Skeletal muscle tissue (tissue), 4 donors: ENCODE data around the gene EXOSC7. TPM values are rescaled to one million over a fixed set of nuclear protein-coding genes. Genes with fewer than 3 reads are reported as not detected.

Experiments
- H3K27ac ChIP-seq: one replicate; pipeline ENCODE4 v1.7.0; 2013; ENCODE audit warnings: mild to moderate bottlenecking, low read depth, low read length, inconsistent platforms
- H3K27me3 ChIP-seq, 3 donors: one replicate each; pipeline ENCODE4 v1.7.0; 2013; ENCODE audit warnings: low read length in 3 of 3; ENCODE audit not compliant: control insufficient read depth in 3 of 3, insufficient read depth in 3 of 3
- H3K36me3 ChIP-seq, 3 donors: one replicate each; pipeline ENCODE4 v1.7.0; 2013; ENCODE audit warnings: low read length in 3 of 3; ENCODE audit not compliant: control insufficient read depth in 3 of 3, insufficient read depth in 3 of 3
- H3K4me1 ChIP-seq, 3 donors: one replicate each; pipeline ENCODE4 v1.7.0; 2013; ENCODE audit warnings: low read length in 3 of 3, mild to moderate bottlenecking in 3 of 3; ENCODE audit not compliant: control insufficient read depth in 3 of 3, insufficient read depth in 3 of 3
- H3K4me3 ChIP-seq, 3 donors: one replicate each; pipeline ENCODE4 v1.7.0; 2013; ENCODE audit warnings: low read length in 3 of 3
- H3K9ac ChIP-seq, 3 donors: one replicate each; pipeline ENCODE4 v1.7.0; 2013; ENCODE audit warnings: low read length in 3 of 3, mild to moderate bottlenecking in 3 of 3, moderate library complexity in 2 of 3, low read depth in 1 of 3
- H3K9me3 ChIP-seq, 3 donors: one replicate each; pipeline ENCODE4 v1.7.0; 2013; ENCODE audit warnings: low read length in 3 of 3; ENCODE audit not compliant: control insufficient read depth in 3 of 3
- total RNA-seq: library from RNA; depleted of rRNA; stranded (reverse); fragments of >200 nt; gene quantifications from one replicate; pipeline ENCODE4 v1.2.3, GENCODE V29; 2014
- donor health status: Osteomylitis.

EXOSC7 gene
- total RNA-seq, 1 donor from 2014 or later: 36.0 TPM

GRCh38 chr3:45012577-45012976 is 36.5 kb downstream of the EXOSC7 start:
- peak overlapping the region in 1 of 3 donors; percentile 63 for H3K9ac ChIP-seq
- peaks cover 39 to 51% (median 49%) of the 10 kb centered on the region in 3 donors for H3K4me1 ChIP-seq
- no peaks in the 10 kb centered on the region for H3K27me3 ChIP-seq
- peak overlapping the region; percentile 4 to 45 (median 23) for H3K4me3 ChIP-seq
- peak overlapping the region; percentile 76 for H3K27ac ChIP-seq
- no peaks in the 10 kb centered on the region for H3K9me3 ChIP-seq
- H3K36me3 ChIP-seq: peaks cover 3 to 17% (median 7%) of the 10 kb centered on the region in 3 donors

GRCh38 chr3:45016916-45017315 is 40.9 kb downstream of the EXOSC7 start:
- H3K9ac ChIP-seq: no peak overlapping the region
- H3K4me1 ChIP-seq: peaks cover 26 to 42% (median 28%) of the 10 kb centered on the region in 3 donors
- H3K27ac ChIP-seq: no peak overlapping the region

DNA sequence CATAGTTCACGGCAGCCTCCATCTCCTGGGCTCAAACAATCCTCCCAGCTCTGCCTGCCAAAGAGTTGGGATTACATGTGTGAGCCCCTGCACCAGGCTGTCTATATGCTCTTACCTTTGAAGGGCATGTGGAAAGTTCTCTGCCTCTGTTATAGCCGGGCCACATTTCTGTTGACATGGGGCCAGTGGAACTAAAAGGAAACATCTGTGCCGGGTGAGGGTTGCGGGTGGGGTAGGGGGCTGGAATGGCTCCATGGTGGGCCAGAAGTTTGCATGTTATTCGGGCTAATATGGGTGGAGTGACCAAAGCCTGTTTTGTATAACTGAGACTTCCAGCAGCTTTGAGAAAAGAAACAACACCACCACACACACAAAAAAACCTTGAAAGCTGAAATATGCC is 41.8 kb downstream of the EXOSC7 start:
- Histone ChIP-seq H3K9me3 (no peaks in the 10 kb centered on the region), H3K36me3 (peaks cover 0 to 3% (median 2%) of the 10 kb centered on the region in 3 donors), H3K27me3 (no peaks in the 10 kb centered on the region), H3K4me1 (peaks cover 17 to 34% (median 24%) of the 10 kb centered on the region in 3 donors), H3K4me3 (no peak overlapping the region), H3K9ac (no peak overlapping the region), H3K27ac (no peak overlapping the region)

More at GRCh38 chr3:45016916-45017315, 40.9 kb downstream of the EXOSC7 start:
- Histone ChIP-seq H3K36me3 (peaks cover 0 to 3% (median 2%) of the 10 kb centered on the region in 3 donors), H3K9me3 (no peaks in the 10 kb centered on the region), H3K27me3 (no peaks in the 10 kb centered on the region), H3K4me3 (no peak overlapping the region)

DNA sequence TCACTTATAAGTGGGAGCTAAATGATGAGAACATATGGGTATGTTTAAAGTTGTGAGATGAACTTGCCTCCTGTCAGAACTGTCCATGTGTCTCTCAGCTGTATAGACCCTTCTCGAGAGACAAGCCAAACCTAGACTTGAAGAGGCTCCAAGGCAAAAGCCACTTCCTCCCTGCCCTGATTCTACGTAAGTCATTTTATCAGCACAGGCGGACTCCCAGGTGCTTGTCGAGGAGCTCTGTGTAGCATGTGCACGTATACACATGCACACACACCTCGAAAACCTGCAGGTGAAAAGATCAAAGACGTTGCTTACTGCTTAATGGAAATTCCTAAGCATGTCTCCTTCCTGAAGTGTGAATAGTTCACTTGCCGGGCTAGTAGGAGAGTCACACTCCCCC is 44.5 kb downstream of the EXOSC7 start:
- peaks cover 0 to 2% (median 0%) of the 10 kb centered on the region in 3 donors for H3K36me3 ChIP-seq
- no peaks in the 10 kb centered on the region for H3K9me3 ChIP-seq
- peaks cover 0 to 2% (median 0%) of the 10 kb centered on the region in 3 donors for H3K27me3 ChIP-seq
- H3K9ac ChIP-seq: no peak overlapping the region
- no peak overlapping the region for H3K27ac ChIP-seq
- no peak overlapping the region for H3K4me3 ChIP-seq
- peaks cover 26 to 44% (median 36%) of the 10 kb centered on the region in 3 donors for H3K4me1 ChIP-seq

- Histone ChIP-seq H3K27ac (no peak overlapping the region), H3K4me3 (no peak overlapping the region), H3K27me3 (peaks cover 3 to 7% (median 6%) of the 10 kb centered on the region in 3 donors), H3K4me1 (peaks cover 36 to 55% (median 42%) of the 10 kb centered on the region in 3 donors), H3K9me3 (no peaks in the 10 kb centered on the region), H3K9ac (no peak overlapping the region), H3K36me3 (no peaks in the 10 kb centered on the region)
Measured at GRCh38 chr3:45021524-45022297, 45.7 kb downstream of the EXOSC7 start.

DNA sequence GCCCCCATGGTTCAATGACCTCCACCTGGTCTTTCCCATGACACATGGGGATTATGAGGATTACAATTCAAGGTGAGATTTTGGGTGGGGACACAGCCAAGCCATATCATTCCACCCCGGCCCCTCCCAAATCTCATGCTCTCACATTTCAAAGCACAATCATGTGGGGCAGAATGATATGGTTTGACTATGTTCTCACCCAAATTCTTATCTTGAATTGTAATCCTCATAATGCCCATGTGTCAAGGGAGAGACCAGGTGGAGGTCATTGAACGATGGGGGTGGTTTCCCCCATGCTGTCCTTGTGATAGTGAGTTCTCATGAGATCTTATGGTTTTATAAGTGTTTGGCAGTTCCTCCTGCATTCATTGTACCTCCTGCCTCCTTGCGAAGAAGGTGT is 47.6 kb downstream of the EXOSC7 start:
- H3K9ac ChIP-seq: no peak overlapping the region
- H3K4me3 ChIP-seq: no peak overlapping the region
- no peaks in the 10 kb centered on the region for H3K9me3 ChIP-seq
- peaks cover 3 to 14% (median 10%) of the 10 kb centered on the region in 3 donors for H3K27me3 ChIP-seq
- H3K27ac ChIP-seq: no peak overlapping the region
- H3K36me3 ChIP-seq: no peaks in the 10 kb centered on the region
- H3K4me1 ChIP-seq: peaks cover 38 to 55% (median 44%) of the 10 kb centered on the region in 3 donors

DNA sequence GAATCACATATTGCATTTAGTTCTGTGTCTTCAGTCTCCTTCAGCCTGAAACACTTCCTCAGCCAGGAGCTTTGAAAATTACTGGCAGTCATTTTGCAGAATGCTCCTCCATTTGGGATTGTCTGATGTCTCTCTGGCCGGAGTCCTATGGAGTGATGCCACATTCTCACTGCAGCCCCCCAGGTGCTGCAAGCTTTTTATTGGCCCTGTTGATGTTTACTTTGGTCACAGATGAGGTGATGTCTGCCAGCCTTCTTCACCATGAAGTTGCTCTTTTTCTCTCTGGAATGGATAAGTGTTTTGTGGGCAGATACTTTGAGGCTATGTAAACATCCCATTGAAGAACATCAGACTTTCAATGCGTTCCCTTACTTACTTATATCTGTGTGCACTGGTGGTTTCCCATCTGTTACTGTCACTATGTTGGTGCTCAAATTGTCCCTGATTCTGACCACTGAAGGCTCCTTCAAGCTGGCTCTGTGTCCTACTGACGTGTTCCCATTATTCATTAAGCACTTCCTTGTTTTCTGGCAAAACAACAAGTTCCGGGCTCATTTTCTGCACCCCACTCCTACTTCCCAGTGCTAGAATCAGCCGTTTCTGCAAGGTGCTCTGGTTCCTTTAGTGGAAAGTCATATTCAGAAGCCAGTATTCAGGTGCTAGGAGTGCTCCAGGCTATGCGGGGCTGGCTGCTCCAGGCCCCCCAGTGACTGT is 48.7 kb downstream of the EXOSC7 start:
- H3K9ac ChIP-seq: no peak overlapping the region
- peaks cover 3 to 14% (median 10%) of the 10 kb centered on the region in 3 donors for H3K27me3 ChIP-seq
- peaks cover 46 to 62% (median 54%) of the 10 kb centered on the region in 3 donors for H3K4me1 ChIP-seq
- H3K9me3 ChIP-seq: no peaks in the 10 kb centered on the region
- peaks cover 0 to 2% (median 0%) of the 10 kb centered on the region in 3 donors for H3K36me3 ChIP-seq
- H3K27ac ChIP-seq: peak overlapping the region; percentile 70
- peak overlapping the region in 1 of 3 donors; percentile 13 for H3K4me3 ChIP-seq

DNA sequence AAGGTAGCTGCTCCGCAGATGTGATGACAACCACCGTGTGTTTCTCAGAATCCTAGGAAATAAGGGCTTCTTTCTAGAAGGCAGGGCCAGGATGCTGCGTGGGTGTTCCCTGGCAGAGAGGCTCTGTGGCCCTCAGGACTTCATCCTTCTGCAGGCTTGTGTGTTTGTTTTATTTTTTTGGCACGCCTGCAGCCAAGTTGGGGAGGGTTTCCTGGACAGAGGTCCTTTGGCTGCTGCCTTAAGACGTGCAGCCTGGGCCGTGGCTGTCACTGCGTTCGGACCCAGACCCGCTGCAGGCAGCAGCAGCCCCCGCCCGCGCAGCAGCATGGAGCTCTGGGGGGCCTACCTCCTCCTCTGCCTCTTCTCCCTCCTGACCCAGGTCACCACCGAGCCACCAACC is 50.0 kb downstream of the EXOSC7 start, which contains the start of gene CLEC3B:
Gene CLEC3B, plus strand, starts transcription at position 266 of the 400 bp plus-strand sequence. Its CDS starts 60 bp downstream, at position 326.
- H3K4me3 ChIP-seq: peak within 1 kb of the TSS; percentile 42 to 83 (median 64)
- H3K9me3 ChIP-seq: no peaks in the 10 kb centered on the region
- peak within 1 kb of the TSS; percentile 32 to 79 (median 75) for H3K9ac ChIP-seq
- H3K27me3 ChIP-seq: peaks cover 3 to 14% (median 10%) of the 10 kb centered on the region in 3 donors
- H3K27ac ChIP-seq: peak within 1 kb of the TSS; percentile 70
- H3K36me3 ChIP-seq: peaks cover 0 to 2% (median under 1%) of the 10 kb centered on the region in 3 donors
- H3K4me1 ChIP-seq: peaks cover 42 to 58% (median 56%) of the 10 kb centered on the region in 3 donors

- Histone ChIP-seq H3K9me3 (no peaks in the 10 kb centered on the region), H3K36me3 (peaks cover 0 to 10% (median 3%) of the 10 kb centered on the region in 3 donors), H3K27ac (peak overlapping the region; percentile 70), H3K27me3 (peaks cover 3 to 14% (median 10%) of the 10 kb centered on the region in 3 donors), H3K4me3 (peak overlapping the region; percentile 18 to 83 (median 64)), H3K9ac (peak overlapping the region in 2 of 3 donors; percentile 47 to 79), H3K4me1 (peaks cover 39 to 52% (median 49%) of the 10 kb centered on the region in 3 donors)
Measured at GRCh38 chr3:45026957-45027356, 50.9 kb downstream of the EXOSC7 start.
